ENCODE results near the gene PRICKLE2. TPM values are rescaled to one million over a fixed set of nuclear protein-coding genes. Genes with fewer than 3 reads are reported as not detected.

Gene PRICKLE2
- total RNA-seq, 1 experiment from 2014 or later = 3.2 TPM

GRCh38 chr3:64107190-64107589 lies 118.1 kb downstream of the PRICKLE2 start:
- H3K56ac ChIP-seq (ENCODE audit: insufficient read length, low read depth, low read length) = no peak overlapping the region
- H3T11ph ChIP-seq (ENCODE audit: low read length) = no peak overlapping the region
- WGBS (ENCODE audit: extremely low coverage, insufficient read length, low lambda C conversion rate) = no CpG with 5 or more reads among the region's 5 CpGs
- no peak overlapping the region for H3K18ac ChIP-seq (ENCODE audit: insufficient read length, low read depth, low read length)
- no peak overlapping the region for H2AK5ac ChIP-seq (ENCODE audit: insufficient read length, low read length)
- Mint-ChIP-seq H3K27ac (no peak overlapping the region), H3K27me3 (ENCODE audit: low read depth) (no peaks in the 10 kb centered on the region), H3K4me3 (no peak overlapping the region), H3K9me3 (no peaks in the 10 kb centered on the region), H3K4me1 (peaks cover 52 to 57% of the 10 kb centered on the region in 2 experiments), H3K36me3 (ENCODE audit: insufficient read depth in 1 of 3, low read depth in 3 of 3) (no peaks in the 10 kb centered on the region; a peak in 1 of 7 replicates)
- no peak overlapping the region for H3K4ac ChIP-seq (ENCODE audit: low read depth, low read length)
- H2BK5ac ChIP-seq (ENCODE audit: insufficient read length, low read length) = no peak overlapping the region
- no peak overlapping the region for H4K8ac ChIP-seq (replicated peaks; ENCODE audit: insufficient read length, low read depth, low read length)
- no peak overlapping the region for H2BK120ac ChIP-seq (ENCODE audit: low read depth, low read length, poor library complexity, severe bottlenecking)
- H3K79me2 ChIP-seq (ENCODE audit: insufficient read depth, low read length) = no peaks in the 10 kb centered on the region
- no peaks in the 10 kb centered on the region for H3K27me3 ChIP-seq (ENCODE audit: insufficient read depth, low read length)
- no peak overlapping the region for H3K4me2 ChIP-seq (ENCODE audit: insufficient read depth, insufficient read length, low read length)
- no peaks in the 10 kb centered on the region for H3K23me2 ChIP-seq (ENCODE audit: insufficient read length, low read depth, low read length, poor library complexity, severe bottlenecking)
- DNase-seq = no peak
- H3K79me1 ChIP-seq (ENCODE audit: insufficient read depth, low read depth, low read length, poor library complexity, severe bottlenecking) = no peaks in the 10 kb centered on the region
- no peak overlapping the region for H3K27ac ChIP-seq (ENCODE audit: insufficient read length, low read depth, low read length)
- H3K9me3 ChIP-seq (ENCODE audit: control insufficient read depth, low read depth, low read length) = no peaks in the 10 kb centered on the region
- no peak overlapping the region for H4K91ac ChIP-seq (ENCODE audit: insufficient read length, low read depth, low read length)
- no peak overlapping the region for H3K14ac ChIP-seq (ENCODE audit: insufficient read depth, low read length)
- peaks cover 3% of the 10 kb centered on the region; the same call in 1 of the 2 replicates for H3K4me1 ChIP-seq (ENCODE audit: insufficient read depth, low read length)
- H4K5ac ChIP-seq (ENCODE audit: insufficient read length, low read depth, low read length) = no peak overlapping the region
- H3K9ac ChIP-seq (ENCODE audit: extremely low read depth, insufficient read length, low read length) = no peak overlapping the region
- TF ChIP-seq, protein P1, sequence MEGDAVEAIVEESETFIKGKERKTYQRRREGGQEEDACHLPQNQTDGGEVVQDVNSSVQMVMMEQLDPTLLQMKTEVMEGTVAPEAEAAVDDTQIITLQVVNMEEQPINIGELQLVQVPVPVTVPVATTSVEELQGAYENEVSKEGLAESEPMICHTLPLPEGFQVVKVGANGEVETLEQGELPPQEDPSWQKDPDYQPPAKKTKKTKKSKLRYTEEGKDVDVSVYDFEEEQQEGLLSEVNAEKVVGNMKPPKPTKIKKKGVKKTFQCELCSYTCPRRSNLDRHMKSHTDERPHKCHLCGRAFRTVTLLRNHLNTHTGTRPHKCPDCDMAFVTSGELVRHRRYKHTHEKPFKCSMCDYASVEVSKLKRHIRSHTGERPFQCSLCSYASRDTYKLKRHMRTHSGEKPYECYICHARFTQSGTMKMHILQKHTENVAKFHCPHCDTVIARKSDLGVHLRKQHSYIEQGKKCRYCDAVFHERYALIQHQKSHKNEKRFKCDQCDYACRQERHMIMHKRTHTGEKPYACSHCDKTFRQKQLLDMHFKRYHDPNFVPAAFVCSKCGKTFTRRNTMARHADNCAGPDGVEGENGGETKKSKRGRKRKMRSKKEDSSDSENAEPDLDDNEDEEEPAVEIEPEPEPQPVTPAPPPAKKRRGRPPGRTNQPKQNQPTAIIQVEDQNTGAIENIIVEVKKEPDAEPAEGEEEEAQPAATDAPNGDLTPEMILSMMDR (conservative IDR thresholded peaks at IDR 0.05) = no peak
- no peak overlapping the region for H2AFZ ChIP-seq (ENCODE audit: low read length)
- H3K23ac ChIP-seq (ENCODE audit: insufficient read length, low read depth, low read length) = no peak overlapping the region
- no peak overlapping the region for H2BK15ac ChIP-seq (ENCODE audit: low read depth, low read length)
- H2BK12ac ChIP-seq (ENCODE audit: insufficient read length, low read depth, low read length) = no peak overlapping the region
- no peaks in the 10 kb centered on the region for H4K20me1 ChIP-seq (ENCODE audit: control insufficient read depth, insufficient read depth, insufficient read length)
- H2BK20ac ChIP-seq (ENCODE audit: low read depth, low read length, poor library complexity, severe bottlenecking) = no peak overlapping the region
